SU-DHL-6 (cell line): Measurements from ENCODE around the gene LHX6.

ENCODE experiments used
- H2AFZ ChIP-seq: fragments of 200-600 bp; sonication (generic); 2 replicates; pipeline ENCODE4 v1.6.1; 2014; ENCODE audit warnings: low read depth, mild to moderate bottlenecking, moderate library complexity, mixed read lengths, antibody characterized with exemption, low read length; ENCODE audit not compliant: severe bottlenecking
- H3F3A ChIP-seq: fragments of 200-600 bp; shearing (Covaris generic); 2 replicates; pipeline ENCODE4 v1.6.0; 2016; ENCODE audit warnings: antibody characterized with exemption, mild to moderate bottlenecking; ENCODE audit not compliant: insufficient read depth
- H3K27ac ChIP-seq: fragments of 200-600 bp; sonication (generic); 2 replicates; pipeline ENCODE4 v1.5.1; 2016; ENCODE audit warnings: low read depth, mild to moderate bottlenecking, low read length, moderate library complexity, mixed read lengths
- H3K27me3 ChIP-seq: fragments of 200-600 bp; sonication (generic), shearing (Covaris generic); 2 replicates; pipeline ENCODE4 v1.6.0; 2014; ENCODE audit warnings: mild to moderate bottlenecking, low read length
- H3K36me3 ChIP-seq: fragments of 200-600 bp; sonication (generic); 2 replicates; pipeline ENCODE4 v1.6.1; 2014; ENCODE audit warnings: mild to moderate bottlenecking, low read length, mixed read lengths
- H3K4me2 ChIP-seq: fragments of 300-600, 200-600 bp; shearing (Covaris generic), sonication (generic); 2 replicates; pipeline ENCODE4 v1.6.0; 2014; ENCODE audit warnings: low read length, low read depth, mild to moderate bottlenecking; ENCODE audit not compliant: poor library complexity, severe bottlenecking
- H3K4me3 ChIP-seq: fragments of 200-600 bp; sonication (generic); 2 replicates; pipeline ENCODE4 v1.5.1; 2014; ENCODE audit warnings: antibody characterized with exemption, low read length, mild to moderate bottlenecking, mixed read lengths; ENCODE audit not compliant: insufficient read depth, poor library complexity, severe bottlenecking
- H3K79me2 ChIP-seq: fragments of 200-600 bp; sonication (generic); 2 replicates; pipeline ENCODE4 v1.6.1; 2014; ENCODE audit warnings: mild to moderate bottlenecking, low read length, moderate library complexity; ENCODE audit not compliant: insufficient read depth
- H3K9ac ChIP-seq: fragments of 200-600 bp; sonication (generic); 2 replicates; pipeline ENCODE4 v1.7.0; 2014; ENCODE audit warnings: mild to moderate bottlenecking, low read length
- H3K9me2 ChIP-seq: fragments of 200-600 bp; sonication (generic); replicated peaks from 2 replicates; pipeline ENCODE4 v1.6.1; 2014; ENCODE audit warnings: low read length; ENCODE audit not compliant: insufficient read depth
- H3K9me3 ChIP-seq: fragments of 200-600 bp; sonication (generic); 2 replicates; pipeline ENCODE4 v1.6.1; 2014; ENCODE audit warnings: low read length, mixed read lengths; ENCODE audit not compliant: insufficient read depth
- H4K20me1 ChIP-seq: fragments of 200-600 bp; sonication (generic); 2 replicates; pipeline ENCODE4 v1.6.1; 2014; ENCODE audit warnings: low read depth, mild to moderate bottlenecking, antibody characterized with exemption, low read length, moderate library complexity, mixed read lengths
- EZH2phosphoT487 ChIP-seq: fragments of 200-600 bp; sonication (generic), shearing (Covaris generic); conservative IDR thresholded peaks from 2 replicates; pipeline ENCODE4 v1.6.1; 2018; ENCODE audit warnings: mild to moderate bottlenecking, antibody characterized with exemption, low read length, moderate library complexity, mixed read lengths
- TF ChIP-seq, protein P1 (sequence below): fragments of 200-600 bp; sonication (generic); IDR thresholded peaks from one replicate; pipeline ENCODE4 v1.5.1; 2017; ENCODE audit warnings: antibody characterized with exemption, mild to moderate bottlenecking, low read length, moderate library complexity; ENCODE audit not compliant: insufficient read depth, poor library complexity, severe bottlenecking

LHX6 gene

DNA sequence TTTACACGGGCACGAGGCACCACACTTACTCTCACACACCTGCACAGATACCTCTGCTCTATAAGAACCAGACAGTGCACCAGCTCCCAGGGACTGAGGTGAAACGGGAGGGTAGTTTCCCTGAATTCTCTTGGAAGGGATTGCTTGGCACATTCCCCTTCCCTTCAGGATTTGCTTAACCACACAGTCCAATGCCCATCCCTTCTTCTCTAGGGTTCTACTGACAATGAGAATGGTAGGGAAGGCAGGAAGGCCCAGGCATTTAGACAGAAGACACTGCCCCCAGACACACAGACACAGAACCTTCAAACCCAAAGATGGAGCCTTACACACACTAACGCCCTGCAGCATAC is 704 bp upstream of the LHX6 start:
- no peaks in the 10 kb centered on the region for H3K79me2 ChIP-seq
- no peaks in the 10 kb centered on the region for H4K20me1 ChIP-seq
- no peaks in the 10 kb centered on the region for H3K27me3 ChIP-seq
- no peaks in the 10 kb centered on the region for H3K9me3 ChIP-seq
- H3K27ac ChIP-seq: no peak overlapping the region
- H3K36me3 ChIP-seq: no peaks in the 10 kb centered on the region
- H3F3A ChIP-seq: no peaks in the 10 kb centered on the region
- no peaks in the 10 kb centered on the region for H3K9me2 ChIP-seq
- H3K4me3 ChIP-seq: no peak overlapping the region
- H2AFZ ChIP-seq: no peak overlapping the region
- no peak overlapping the region for H3K9ac ChIP-seq
- no peak for TF ChIP-seq EZH2phosphoT487
- TF ChIP-seq, protein P1, sequence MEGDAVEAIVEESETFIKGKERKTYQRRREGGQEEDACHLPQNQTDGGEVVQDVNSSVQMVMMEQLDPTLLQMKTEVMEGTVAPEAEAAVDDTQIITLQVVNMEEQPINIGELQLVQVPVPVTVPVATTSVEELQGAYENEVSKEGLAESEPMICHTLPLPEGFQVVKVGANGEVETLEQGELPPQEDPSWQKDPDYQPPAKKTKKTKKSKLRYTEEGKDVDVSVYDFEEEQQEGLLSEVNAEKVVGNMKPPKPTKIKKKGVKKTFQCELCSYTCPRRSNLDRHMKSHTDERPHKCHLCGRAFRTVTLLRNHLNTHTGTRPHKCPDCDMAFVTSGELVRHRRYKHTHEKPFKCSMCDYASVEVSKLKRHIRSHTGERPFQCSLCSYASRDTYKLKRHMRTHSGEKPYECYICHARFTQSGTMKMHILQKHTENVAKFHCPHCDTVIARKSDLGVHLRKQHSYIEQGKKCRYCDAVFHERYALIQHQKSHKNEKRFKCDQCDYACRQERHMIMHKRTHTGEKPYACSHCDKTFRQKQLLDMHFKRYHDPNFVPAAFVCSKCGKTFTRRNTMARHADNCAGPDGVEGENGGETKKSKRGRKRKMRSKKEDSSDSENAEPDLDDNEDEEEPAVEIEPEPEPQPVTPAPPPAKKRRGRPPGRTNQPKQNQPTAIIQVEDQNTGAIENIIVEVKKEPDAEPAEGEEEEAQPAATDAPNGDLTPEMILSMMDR: no peak
- no peak overlapping the region for H3K4me2 ChIP-seq

DNA sequence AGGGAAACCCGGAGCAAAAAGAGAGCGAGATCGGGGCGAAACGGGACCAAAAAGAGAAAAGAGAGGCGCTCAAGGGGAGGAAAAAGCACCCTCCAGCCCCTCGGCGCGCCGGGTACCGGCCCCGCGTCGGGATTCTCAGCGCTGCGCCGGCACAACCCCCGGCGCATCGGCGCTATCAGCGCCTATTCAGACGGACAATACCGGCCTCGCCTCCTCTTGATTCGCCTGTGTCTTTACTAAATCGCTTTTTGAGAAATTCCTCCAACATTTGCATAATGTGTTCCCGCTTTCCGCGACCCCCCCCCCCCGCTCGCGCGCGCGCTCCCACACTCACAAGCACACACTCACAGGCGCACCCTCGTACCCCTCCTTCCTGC is 578 bp downstream of the LHX6 start:
- Histone ChIP-seq H3K9me2 (no peaks in the 10 kb centered on the region), H4K20me1 (no peaks in the 10 kb centered on the region), H3K79me2 (no peaks in the 10 kb centered on the region), H3K27ac (no peak overlapping the region), H3K36me3 (no peaks in the 10 kb centered on the region), H3K4me3 (no peak overlapping the region), H3K4me2 (no peak overlapping the region), H3K27me3 (no peaks in the 10 kb centered on the region), H3K9ac (no peak overlapping the region), H2AFZ (no peak overlapping the region), H3K9me3 (no peaks in the 10 kb centered on the region), H3F3A (no peaks in the 10 kb centered on the region)
- TF ChIP-seq, protein P1: no peak
- TF ChIP-seq EZH2phosphoT487: no peak

DNA sequence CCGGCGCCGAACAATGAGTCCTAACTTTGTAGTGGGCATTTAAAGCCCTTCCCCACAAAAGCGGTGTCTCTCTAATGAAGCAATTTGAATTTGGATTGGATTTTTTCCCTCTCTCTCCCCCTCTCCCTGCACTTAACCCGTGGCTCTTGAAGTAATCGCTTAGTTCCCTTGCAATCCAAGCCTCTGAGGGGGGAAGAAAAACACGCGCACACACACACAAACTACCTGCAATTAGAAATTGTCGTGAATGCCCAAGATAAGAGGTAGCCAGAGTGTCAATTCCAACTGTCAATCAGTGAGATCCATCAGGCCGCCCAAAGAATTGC is 1.2 kb downstream of the LHX6 start:
- H3K79me2 ChIP-seq: no peaks in the 10 kb centered on the region
- no peak overlapping the region for H3K4me3 ChIP-seq
- no peaks in the 10 kb centered on the region for H3K27me3 ChIP-seq
- no peaks in the 10 kb centered on the region for H3K9me3 ChIP-seq
- no peak overlapping the region for H2AFZ ChIP-seq
- no peaks in the 10 kb centered on the region for H3F3A ChIP-seq
- H3K27ac ChIP-seq: no peak overlapping the region
- no peaks in the 10 kb centered on the region for H3K9me2 ChIP-seq
- H3K36me3 ChIP-seq: no peaks in the 10 kb centered on the region
- no peak overlapping the region for H3K4me2 ChIP-seq
- H4K20me1 ChIP-seq: no peaks in the 10 kb centered on the region
- TF ChIP-seq, protein P1: no peak
- TF ChIP-seq EZH2phosphoT487: no peak
- H3K9ac ChIP-seq: no peak overlapping the region
